Loucy (cell line): ENCODE data around the gene PRCD.

Experiments used
- CTCF ChIP-seq: fragments of 200-600 bp; sonication (generic); conservative IDR thresholded peaks from 2 replicates; pipeline ENCODE4 v1.5.1; 2014; ENCODE audit warnings: mild to moderate bottlenecking, antibody characterized with exemption, low read length
- EZH2phosphoT487 ChIP-seq: fragments of 200-600 bp; IDR thresholded peaks from 2 replicates; pipeline ENCODE4 v1.6.1; 2018; ENCODE audit warnings: antibody characterized with exemption, mild to moderate bottlenecking, moderate library complexity, borderline replicate concordance

DNA sequence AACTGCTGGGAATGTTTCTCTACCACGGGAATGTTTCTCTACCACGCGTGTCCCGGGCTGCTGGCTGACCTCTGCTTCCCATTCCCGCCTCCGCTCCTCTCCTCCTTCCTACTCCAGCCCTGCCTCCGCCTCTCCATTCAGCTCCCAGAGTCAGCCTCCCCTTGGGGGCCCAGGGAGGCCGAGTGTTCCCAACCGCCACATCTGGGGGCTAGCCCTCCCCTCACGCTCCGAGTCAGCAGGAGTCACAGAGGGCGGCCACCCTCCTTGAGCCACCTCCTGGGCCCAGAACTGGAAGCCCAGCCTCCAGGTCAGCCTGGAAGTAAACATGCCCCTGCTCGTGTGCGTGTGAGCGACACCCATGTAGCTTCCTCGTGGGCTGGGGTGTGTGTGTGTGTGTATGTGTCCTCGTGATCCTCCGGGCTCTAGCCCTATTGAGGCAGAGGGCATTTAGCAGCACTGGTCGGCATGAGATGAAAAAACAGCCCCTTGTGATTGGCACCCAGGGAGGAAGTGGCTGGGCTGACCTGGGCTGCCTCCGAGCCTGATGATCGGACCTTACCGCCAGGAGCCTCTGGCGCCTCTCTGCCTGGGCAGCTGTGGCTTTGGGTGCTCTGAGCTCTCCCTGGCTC is 9.6 kb upstream of the PRCD start:
- TF ChIP-seq CTCF, result no peak
- TF ChIP-seq EZH2phosphoT487, result no peak
